COR-L47 (cell line): ENCODE results near the gene DNAH12.
A peak's percentile ranks its signal among the peaks of the same experiment; 100 is the strongest.

ENCODE experiments used
- DNase-seq: peaks from one replicate; lab custom pipeline; 2025; lab: John Stamatoyannopoulos, UW

The DNAH12 gene

DNA sequence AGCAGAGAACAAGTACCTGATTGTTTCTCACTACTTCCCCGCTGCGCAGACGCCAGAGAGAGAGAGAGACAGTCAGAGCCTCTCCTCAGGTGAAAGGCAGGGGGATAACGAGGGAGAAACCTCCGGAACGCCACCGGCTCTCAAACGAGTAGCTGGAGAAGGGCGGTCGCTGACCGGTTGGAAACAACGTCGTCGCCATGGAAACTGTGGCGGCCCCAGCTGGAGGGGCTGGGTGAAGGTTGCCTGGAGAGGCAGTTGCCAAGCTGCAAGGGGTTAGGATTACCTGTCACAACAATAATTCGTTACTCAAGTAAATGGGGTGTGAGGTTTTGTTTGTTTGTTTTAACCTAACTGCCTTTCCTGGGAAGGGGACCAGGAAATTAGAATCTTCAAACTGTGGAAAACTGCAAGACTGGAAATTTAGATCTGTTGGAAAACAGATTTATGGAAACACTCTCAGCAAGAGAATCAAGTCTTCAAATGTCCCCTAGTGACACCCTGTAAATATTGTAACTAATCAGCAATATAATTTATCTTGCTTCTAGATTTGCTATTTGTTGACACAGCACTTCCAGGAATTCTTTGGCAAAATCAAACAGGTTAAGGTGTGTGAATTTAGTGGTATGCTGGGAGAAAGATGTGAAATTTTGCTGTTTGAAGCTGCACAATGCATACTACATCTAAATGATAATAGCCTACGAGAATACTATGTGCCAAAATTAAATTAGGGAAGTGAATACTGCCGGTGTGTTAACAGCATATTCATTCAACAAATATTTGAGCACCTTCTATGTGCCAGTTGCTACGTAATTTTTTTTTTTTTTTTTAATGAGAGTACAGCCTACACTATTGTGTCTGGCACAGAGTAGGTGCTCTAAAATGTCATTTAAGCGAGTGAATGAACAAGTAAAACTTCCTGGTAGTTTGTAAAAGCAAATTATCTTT is at the start of gene DNAH12:
Gene DNAH12 (minus strand): TSS at position 164 of the 945 bp plus-strand sequence. CDS start 1,474 bp downstream, outside the sequence.
- peak; percentile 78 for DNase-seq

DNA sequence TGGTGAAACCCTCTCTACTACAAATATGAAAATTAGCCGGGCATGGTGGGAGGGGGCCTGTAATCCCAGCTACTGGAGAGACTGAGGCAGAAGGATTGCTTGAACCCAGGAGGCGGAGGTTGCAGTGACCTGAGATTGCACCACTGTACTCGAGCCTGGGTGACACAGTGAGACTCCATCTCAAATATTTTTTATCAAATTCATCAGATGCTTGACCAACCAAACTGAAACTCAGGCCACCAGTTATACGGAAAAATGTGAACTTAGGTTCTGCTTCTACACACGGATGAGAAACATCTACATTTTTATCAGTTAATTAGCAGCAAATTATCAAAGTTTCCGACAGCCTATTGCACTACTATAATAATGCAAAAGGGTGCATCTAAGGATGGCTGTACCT is 48.2 kb upstream of the DNAH12 start:
- no peak for DNase-seq

DNA sequence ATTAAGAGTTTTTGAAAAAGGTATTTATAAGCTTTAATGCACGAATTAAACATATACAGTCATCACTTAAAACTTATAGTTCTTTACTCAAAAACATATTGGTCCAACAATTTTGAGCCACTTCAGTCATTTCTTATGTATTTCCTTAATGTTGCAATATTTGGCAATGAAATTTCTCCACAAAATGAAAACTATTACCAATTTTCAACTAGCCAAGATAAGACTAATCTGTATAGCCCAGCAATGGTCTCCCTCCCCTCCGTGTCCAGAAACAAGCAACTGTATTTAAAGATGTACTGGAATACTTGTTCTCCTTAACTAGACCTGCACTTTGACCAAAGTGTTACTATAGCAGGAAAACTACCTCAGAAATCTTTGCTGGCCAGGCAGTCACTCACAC is 43.8 kb upstream of the DNAH12 start:
- no peak for DNase-seq

GRCh38 chr3:57586778-57587177 is 42.6 kb upstream of the DNAH12 start:
- no peak for DNase-seq

DNA sequence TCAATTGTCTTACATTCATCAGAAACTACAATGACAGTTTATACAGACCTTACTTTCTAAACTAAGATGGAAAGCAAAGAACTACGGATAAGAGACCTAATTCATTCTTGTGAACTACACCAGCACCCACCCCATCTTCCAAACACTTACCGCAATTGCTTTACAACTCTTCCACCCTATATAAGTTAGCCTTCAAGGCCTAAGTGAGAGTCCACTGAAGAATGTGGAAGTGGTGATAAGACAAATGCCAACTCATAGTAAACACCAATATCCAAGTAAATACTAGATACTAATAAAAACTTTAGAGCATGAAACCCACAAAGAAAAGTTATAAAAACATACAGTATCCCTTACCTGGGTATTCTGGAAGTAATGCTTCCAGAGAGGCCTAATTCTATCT is 39.4 kb upstream of the DNAH12 start:
- DNase-seq: no peak

- peak; percentile 37 for DNase-seq
Measured at GRCh38 chr3:57582474-57583168, 38.5 kb upstream of the DNAH12 start.

DNA sequence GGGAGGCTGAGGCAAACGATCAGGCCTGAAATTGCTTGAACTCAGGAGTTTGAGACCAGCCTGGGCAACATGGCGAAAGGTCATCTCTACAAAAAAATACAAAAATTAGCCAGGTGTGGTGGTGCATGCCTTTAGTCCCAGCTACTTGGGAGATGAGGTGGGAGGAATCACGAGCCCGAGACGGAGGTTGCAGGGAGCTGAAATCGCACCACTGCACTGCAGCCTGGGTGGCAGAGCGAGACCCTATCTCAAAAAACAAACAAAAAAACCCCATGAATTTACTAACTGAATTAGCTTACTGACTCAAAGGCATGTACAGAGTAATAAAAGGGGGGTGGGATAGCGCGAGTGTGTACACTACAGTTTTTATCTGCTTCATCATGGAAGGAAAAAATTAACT is 33.7 kb upstream of the DNAH12 start:
- no peak for DNase-seq

- no peak for DNase-seq
Measured at GRCh38 chr3:57575966-57576626, 32.0 kb upstream of the DNAH12 start.

- no peak for DNase-seq
Measured at GRCh38 chr3:57572096-57572495, 28.0 kb upstream of the DNAH12 start.

GRCh38 chr3:57570878-57571277 is 26.7 kb upstream of the DNAH12 start:
- no peak for DNase-seq

- no peak for DNase-seq
Measured at GRCh38 chr3:57569859-57570450, 25.8 kb upstream of the DNAH12 start.

- DNase-seq: no peak
Measured at GRCh38 chr3:57559526-57559925, 15.4 kb upstream of the DNAH12 start.

GRCh38 chr3:57557085-57557537 is 13.0 kb upstream of the DNAH12 start:
- DNase-seq: no peak

GRCh38 chr3:57556459-57557084 is 12.4 kb upstream of the DNAH12 start:
- no peak for DNase-seq

- DNase-seq: peak; percentile 58
Measured at GRCh38 chr3:57555738-57556458, 11.8 kb upstream of the DNAH12 start, which contains the start of gene PDE12. PDE12 (plus strand) TSS chr3:57556274; CDS start chr3:57556380, 106 bp downstream.

- no peak for DNase-seq
Measured at GRCh38 chr3:57555306-57555705, 11.2 kb upstream of the DNAH12 start.

DNA sequence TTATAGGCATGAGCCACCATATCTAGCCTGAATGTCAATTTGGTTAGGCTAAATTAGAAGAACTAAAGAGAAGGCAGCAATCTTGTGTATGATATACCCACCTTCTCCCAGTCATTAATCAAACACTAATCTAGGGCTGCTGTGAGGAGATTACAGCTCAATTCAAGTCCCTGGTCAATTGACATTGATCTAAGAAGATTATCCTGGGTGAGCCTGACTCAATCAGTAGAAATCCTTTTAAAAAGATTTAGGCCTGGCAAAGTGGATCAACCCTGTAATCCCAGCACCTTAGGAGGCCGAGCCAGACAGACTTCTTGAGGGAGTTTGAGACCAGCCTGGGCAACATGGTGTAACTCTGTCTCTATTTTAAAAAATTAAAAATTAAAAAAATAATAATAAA is 2.5 kb upstream of the DNAH12 start:
- DNase-seq: no peak

DNA sequence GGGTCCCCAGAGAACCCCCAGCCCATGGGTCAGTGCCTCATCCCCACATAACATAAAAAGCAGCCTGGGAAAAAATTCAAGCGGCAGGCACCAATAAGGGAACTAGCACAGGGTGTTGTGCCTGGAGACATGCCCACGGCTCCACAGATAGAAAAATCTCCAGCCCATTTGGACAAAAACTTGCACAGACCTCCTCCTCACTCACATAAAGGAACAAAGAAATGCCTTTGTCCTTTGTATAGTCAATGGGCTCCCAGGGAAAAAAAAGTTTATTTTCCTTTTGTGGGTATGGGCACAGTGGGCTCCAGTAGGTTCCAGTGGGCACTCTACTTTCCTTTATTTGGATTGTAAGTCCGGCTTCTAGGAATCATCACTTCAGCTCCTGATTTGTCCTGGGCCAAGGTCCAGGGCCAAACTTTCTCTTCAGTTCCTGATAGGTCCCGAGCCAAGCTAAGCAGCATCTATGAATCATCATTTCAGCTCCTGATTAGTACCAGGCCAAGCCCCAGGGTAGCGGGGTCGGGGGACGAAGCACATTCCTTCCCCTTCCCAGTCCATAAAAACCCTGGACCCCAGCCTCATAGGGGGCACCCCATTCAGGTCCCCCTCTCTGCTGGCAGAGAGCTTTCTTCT is 1.6 kb upstream of the DNAH12 start:
- no peak for DNase-seq

- DNase-seq: no peak
Measured at GRCh38 chr3:57538465-57538864, 5.7 kb downstream of the DNAH12 start.

- no peak for DNase-seq
Measured at GRCh38 chr3:57530071-57530608, 14.0 kb downstream of the DNAH12 start.
